Measurements from ENCODE around the gene CAPN1.

DNA sequence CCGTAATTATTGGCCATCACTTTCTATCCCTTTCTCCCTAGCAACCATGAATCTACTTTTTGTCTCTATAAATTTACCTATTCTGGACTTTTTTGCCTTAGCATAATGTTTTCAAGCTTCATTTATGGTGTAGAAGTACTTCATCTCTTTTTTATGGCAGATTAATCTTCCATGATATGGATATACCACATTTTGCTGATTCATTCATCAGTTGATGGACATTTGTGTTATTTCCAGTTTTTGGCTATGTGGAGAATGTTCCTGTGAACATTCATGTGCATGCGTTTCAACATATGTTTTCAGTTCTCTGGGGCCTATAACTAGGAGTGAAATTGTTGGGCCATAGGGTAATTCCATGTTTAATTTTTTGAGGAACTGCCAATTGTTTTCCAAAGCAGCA lies 12.8 kb downstream of the CAPN1 start:
- TF ChIP-seq CTCF (IDR thresholded peaks at IDR 0.05; ENCODE audit: low read length) (no peak), EZH2phosphoT487 (IDR thresholded peaks at IDR 0.05; ENCODE audit: low read length) (no peak), EZH2 (optimal IDR thresholded peaks at IDR 0.05; ENCODE audit: low read depth, low read length) (no peak)

Measured in MM.1S (cell line).